GM12878 (cell line): ENCODE measurements around the gene NRXN3. TPM values are rescaled to one million over a fixed set of nuclear protein-coding genes. Genes with fewer than 3 reads are reported as not detected.

Source experiments
- ATAC-seq: fragments of 200-7000 bp; cut with Tn5 transposase; 3 replicates; pipeline ENCODE4 v1.9.1; 2020; ENCODE audit warnings: mild to moderate bottlenecking, moderate library complexity
- BruUV-seq: library from RNA; stranded (reverse); fragments of 400-500 nt; replicated peaks from 2 replicates; lab custom pipeline; 2021; lab: Mats Ljungman, UMichigan
- CTCF ChIA-PET: fragments of 300-600 bp; sonication (Branson Sonifier 250); formaldehyde crosslinking; extraction: SDS; loops from one replicate; lab custom pipeline; 2021; ENCODE audit warnings: inconsistent platforms; lab: Yijun Ruan, JAX
- POLR2A ChIA-PET: fragments of 350-600 bp; formaldehyde crosslinking; extraction: SDS; loops from one replicate; lab custom pipeline; 2021; ENCODE audit warnings: inconsistent platforms; lab: Charles Lee
- RAD21 ChIA-PET: fragments of 300-600 bp; sonication (Branson Sonifier 250); formaldehyde crosslinking; loops from one replicate; lab custom pipeline; 2023; ENCODE audit warnings: antibody characterized with exemption; ENCODE audit not compliant: unreplicated experiment; lab: Charles Lee
- SMC1A ChIA-PET: fragments of 300-600 bp; sonication (Branson Sonifier 250); formaldehyde crosslinking; loops from one replicate; lab custom pipeline; 2023; ENCODE audit not compliant: unreplicated experiment, uncharacterized antibody; lab: Charles Lee
- DNase-seq: peaks from one replicate; pipeline ENCODE4 v3.0.0-alpha.2; 2011; ENCODE audit warnings: low read depth, low spot score
- FAIRE-seq: peaks from 3 replicates; lab custom pipeline; 2011; peaks lifted over from hg19 to GRCh38; lab: Jason Lieb, UNC
- H2AFZ ChIP-seq: 2 replicates; pipeline ENCODE4 v1.6.0; 2011; ENCODE audit warnings: low read depth, low read length, control low read depth; ENCODE audit not compliant: control insufficient read depth
- H3K27ac ChIP-seq: 2 replicates; pipeline ENCODE4 v1.5.1; 2011; ENCODE audit warnings: control low read depth; ENCODE audit not compliant: control insufficient read depth, insufficient read depth
- H3K27me3 ChIP-seq, 2 experiments: replicated peaks in 1 of 2; 2 replicates each; pipeline versions ENCODE4 v1.6.0 to v1.6.1; 2011; ENCODE audit warnings: low read length in 1 of 2; ENCODE audit not compliant: control insufficient read depth in 2 of 2, insufficient read depth in 2 of 2
- H3K36me3 ChIP-seq, 2 experiments: 2 replicates each; pipeline ENCODE4 v1.5.1; 2011; ENCODE audit warnings: low read length in 1 of 2; ENCODE audit not compliant: control insufficient read depth in 2 of 2, insufficient read depth in 2 of 2
- H3K4me1 ChIP-seq: 2 replicates; pipeline ENCODE4 v1.6.1; 2011; ENCODE audit warnings: mild to moderate bottlenecking, low read length, moderate library complexity, mixed read lengths; ENCODE audit not compliant: control insufficient read depth, insufficient read depth
- H3K4me2 ChIP-seq: 2 replicates; pipeline ENCODE4 v1.6.0; 2011; ENCODE audit warnings: control low read depth; ENCODE audit not compliant: control insufficient read depth, insufficient read depth
- H3K4me3 ChIP-seq: fragments of 200-600 bp; sonication (generic); 2 replicates; pipeline ENCODE4 v1.5.1; 2016
- H3K79me2 ChIP-seq: 2 replicates; pipeline ENCODE4 v1.6.0; 2011; ENCODE audit warnings: low read length; ENCODE audit not compliant: control insufficient read depth, insufficient read depth
- H3K9ac ChIP-seq: 2 replicates; pipeline ENCODE4 v1.8.0; 2011; ENCODE audit warnings: low read length, control low read depth, mixed read lengths; ENCODE audit not compliant: control insufficient read depth, insufficient read depth
- H3K9me3 ChIP-seq: replicated peaks from 3 replicates; pipeline ENCODE4 v1.5.1; 2011; ENCODE audit warnings: mild to moderate bottlenecking, low read length; ENCODE audit not compliant: control insufficient read depth, insufficient read depth
- H4K20me1 ChIP-seq: 2 replicates; pipeline ENCODE4 v1.6.0; 2011; ENCODE audit not compliant: control insufficient read depth, insufficient read depth
- BACH1 ChIP-seq: fragments of 450-650 bp; IDR thresholded peaks from 2 replicates; pipeline ENCODE4 v1.6.1; 2017; ENCODE audit warnings: mild to moderate bottlenecking, borderline replicate concordance
- DPF2 ChIP-seq: fragments of 450-650 bp; IDR thresholded peaks from 2 replicates; pipeline ENCODE4 v1.6.1; 2017; ENCODE audit warnings: mild to moderate bottlenecking
- E2F8 ChIP-seq: fragments of 450-650 bp; IDR thresholded peaks from 2 replicates; pipeline ENCODE4 v1.6.1; 2018; ENCODE audit warnings: mild to moderate bottlenecking, low read depth, moderate library complexity; ENCODE audit not compliant: partially characterized antibody
- ELK1 ChIP-seq: IDR thresholded peaks from 2 replicates; pipeline ENCODE4 v1.6.1; 2012; ENCODE audit warnings: low read depth, low read length, improper control_type of control experiment
- MEF2A ChIP-seq: IDR thresholded peaks from 2 replicates; pipeline ENCODE4 v1.6.1; 2011; ENCODE audit warnings: low read depth, mild to moderate bottlenecking, low read length, moderate library complexity; ENCODE audit not compliant: insufficient read depth
- MTA3 ChIP-seq: IDR thresholded peaks from 2 replicates; pipeline ENCODE4 v1.6.1; 2012; ENCODE audit warnings: low read length, inconsistent platforms, borderline replicate concordance
- NKRF ChIP-seq: fragments of 450-650 bp; conservative IDR thresholded peaks from 2 replicates; pipeline ENCODE4 v1.6.1; 2017; ENCODE audit warnings: mild to moderate bottlenecking, moderate library complexity
- PKNOX1 ChIP-seq: fragments of 450-650 bp; IDR thresholded peaks from 2 replicates; pipeline ENCODE4 v1.6.1; 2016; ENCODE audit warnings: mild to moderate bottlenecking
- POU2F2 ChIP-seq: IDR thresholded peaks from 3 replicates; pipeline ENCODE4 v1.6.1; 2011; ENCODE audit warnings: low read depth, mild to moderate bottlenecking, low read length, borderline replicate concordance
- RB1 ChIP-seq: fragments of 450-650 bp; formaldehyde crosslinking; IDR thresholded peaks from 2 replicates; pipeline ENCODE4 v1.6.1; 2017; ENCODE audit warnings: mild to moderate bottlenecking, borderline replicate concordance
- SUPT20H ChIP-seq: IDR thresholded peaks from 2 replicates; pipeline ENCODE4 v1.6.1; 2011; ENCODE audit warnings: low read depth, mild to moderate bottlenecking, low read length, moderate library complexity, borderline replicate concordance; ENCODE audit not compliant: control insufficient read depth
- USF2 ChIP-seq: IDR thresholded peaks from 2 replicates; pipeline ENCODE4 v1.6.1; 2011; ENCODE audit warnings: low read depth, low read length, improper control_type of control experiment, borderline replicate concordance
- WGBS: methylation state at CpG from one replicate; pipeline ENCODE4 v1.1.6; 2016; ENCODE audit warnings: low lambda C conversion rate; ENCODE audit not compliant: insufficient replicate concordance, insufficient coverage; ENCODE audit errors: missing lambda C conversion rate; 5-methylcytosine and 5-hydroxymethylcytosine counted together
- in situ Hi-C: fragments of 300-500 bp; cut with MboI; formaldehyde crosslinking; loops from 9 replicates; pipeline ENCODE4 v1.14.3; 2018; ENCODE audit warnings: mixed read lengths
- intact Hi-C: fragments of 100-400 bp; cut with micrococcal nuclease; formaldehyde crosslinking; loops from one replicate; pipeline ENCODE4 v1.14.2; 2022; ENCODE audit not compliant: unreplicated experiment
- polyA plus RNA-seq, 11 experiments: library from polyadenylated mRNA; depleted of rRNA in 4 of 11; unstranded in 6 of 11; stranded (reverse) in 5 of 11; fragments of >200 nt; fragmentation: Nextera tagmentation in 4 of 11; fragmentation: Illumina TruSeq in 1 of 11; extraction: Ambion mirVana in 4 of 11; extraction: Trizol in 1 of 11; gene quantifications; 1 replicate in 1 of 11; 2 replicates in 10 of 11; pipeline versions ENCODE4 v1.2.1 to v1.2.3, GENCODE V29; 2011 to 2016; ENCODE audit warnings: inconsistent platforms in 2 of 11, missing spikeins in 2 of 11, low read depth in 1 of 11
- total RNA-seq, 4 experiments: library from RNA; depleted of rRNA in 3 of 4; stranded (reverse); fragments of >200 nt in 3 of 4; fragmentation: Illumina TruSeq in 1 of 4; extraction: Trizol in 1 of 4; gene quantifications; 2 replicates each; pipeline versions ENCODE4 v1.2.1 to v1.2.3, GENCODE V29; 2013 to 2021

Gene NRXN3
- total and polyA plus RNA-seq, 10 of the 15 experiments (the other 5 are each of a cell fraction or from before 2014, with no cell fraction given): 0.52 to 3.3 (median 1.4) TPM

DNA sequence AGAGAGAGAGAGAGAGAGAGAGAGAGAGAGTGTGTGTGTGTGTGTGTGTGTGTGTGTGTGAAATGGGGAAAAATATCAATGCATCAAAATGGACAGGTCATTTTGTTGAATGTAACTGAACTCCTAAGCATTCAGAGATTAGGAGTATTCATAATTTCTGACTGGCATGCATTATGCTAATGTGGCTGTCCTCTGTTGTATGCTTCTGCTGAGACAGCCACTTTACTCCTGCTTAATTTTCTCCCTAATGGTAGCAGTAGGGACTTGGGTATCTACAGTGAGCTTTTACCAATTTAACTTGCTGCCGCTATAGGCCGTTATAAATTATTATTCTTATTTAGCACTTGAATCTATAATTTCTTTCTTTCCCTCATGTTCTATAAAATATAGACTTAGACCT is 924.8 kb downstream of the NRXN3 start:
- ChIA-PET CTCF (no interaction called here), SMC1A (no interaction called here), POLR2A (no interaction called here), RAD21 (no interaction called here)
- Histone ChIP-seq H3K36me3 (no peaks in the 10 kb centered on the region; a peak in 1 of 4 replicates), H3K79me2 (no peaks in the 10 kb centered on the region), H3K4me3 (no peak overlapping the region), H4K20me1 (no peaks in the 10 kb centered on the region), H3K27me3 (no peaks in the 10 kb centered on the region), H2AFZ (no peak overlapping the region), H3K27ac (no peak overlapping the region), H3K9me3 (no peaks in the 10 kb centered on the region), H3K9ac (no peak overlapping the region), H3K4me2 (no peak overlapping the region), H3K4me1 (no peaks in the 10 kb centered on the region)
- in situ Hi-C loops (no loop called here), intact Hi-C loops (no loop called here)
- no peak for TF ChIP-seq DPF2
- TF ChIP-seq MEF2A: no peak
- no peak for TF ChIP-seq E2F8
- TF ChIP-seq MTA3: no peak
- TF ChIP-seq ELK1: no peak
- no peak for TF ChIP-seq POU2F2
- no peak for TF ChIP-seq NKRF
- no peak for TF ChIP-seq RB1
- TF ChIP-seq BACH1: no peak
- TF ChIP-seq USF2: no peak
- no peak for TF ChIP-seq PKNOX1
- no peak for TF ChIP-seq SUPT20H
- no TSS peak for BruUV-seq
- ATAC-seq (no peak), DNase-seq (no peak), FAIRE-seq (no peak)
- 68% methylated on average over 2 of the region's 2 CpGs for WGBS
